Neuron (in vitro differentiated cells): Measurements from ENCODE around the gene PRDM10.
"Not testable (repeated sequence)": the region's sequence is repeated elsewhere in the genome, so short reads cannot be mapped to it uniquely, and the experiment has no call there.

Source experiments
- H2AFZ ChIP-seq: one replicate; pipeline ENCODE4 v1.6.1; 2013; ENCODE audit warnings: low read depth, mild to moderate bottlenecking, inconsistent platforms, low read length, moderate library complexity
- H3K27me3 ChIP-seq: one replicate; pipeline ENCODE4 v1.6.1; 2013; ENCODE audit warnings: low read length; ENCODE audit not compliant: insufficient read depth
- H3K36me3 ChIP-seq: one replicate; pipeline ENCODE4 v1.6.1; 2013; ENCODE audit warnings: low read length; ENCODE audit not compliant: insufficient read depth
- H3K4me1 ChIP-seq: one replicate; pipeline ENCODE4 v1.6.1; 2013; ENCODE audit warnings: low read length; ENCODE audit not compliant: insufficient read depth
- H3K4me3 ChIP-seq: 2 replicates; pipeline ENCODE4 v1.5.1; 2013; ENCODE audit warnings: mild to moderate bottlenecking, low read length, moderate library complexity
- H3K9me3 ChIP-seq: one replicate; pipeline ENCODE4 v1.6.1; 2013; ENCODE audit warnings: low read length

The PRDM10 gene

GRCh38 chr11:129967996-129968395 lies 34.6 kb downstream of the PRDM10 start:
- Histone ChIP-seq H3K4me1 (peaks cover 9% of the 10 kb centered on the region), H3K36me3 (no peaks in the 10 kb centered on the region), H3K27me3 (no peaks in the 10 kb centered on the region), H2AFZ (no peak overlapping the region), H3K9me3 (no peaks in the 10 kb centered on the region), H3K4me3 (no peak overlapping the region)

- no peaks in the 10 kb centered on the region for H3K9me3 ChIP-seq
- no peak overlapping the region for H2AFZ ChIP-seq
- no peaks in the 10 kb centered on the region for H3K4me1 ChIP-seq
- H3K27me3 ChIP-seq, result no peaks in the 10 kb centered on the region
- H3K4me3 ChIP-seq, result no peak overlapping the region
- peaks cover 5% of the 10 kb centered on the region for H3K36me3 ChIP-seq
These were observed 37.4 kb downstream of the PRDM10 start for GRCh38 chr11:129965248-129965647.

GRCh38 chr11:129960216-129961214 lies 42.1 kb downstream of the PRDM10 start:
- Histone ChIP-seq H3K4me3 (no peak overlapping the region), H3K36me3 (peaks cover 16% of the 10 kb centered on the region), H3K27me3 (no peaks in the 10 kb centered on the region), H3K9me3 (peaks cover 2% of the 10 kb centered on the region), H3K4me1 (no peaks in the 10 kb centered on the region), H2AFZ (no peak overlapping the region)

GRCh38 chr11:129959687-129960086 lies 42.9 kb downstream of the PRDM10 start:
- H2AFZ ChIP-seq, result no peak overlapping the region
- H3K4me1 ChIP-seq, result no peaks in the 10 kb centered on the region
- peaks cover 2% of the 10 kb centered on the region for H3K9me3 ChIP-seq
- no peak overlapping the region for H3K4me3 ChIP-seq
- H3K27me3 ChIP-seq, result no peaks in the 10 kb centered on the region
- peaks cover 16% of the 10 kb centered on the region for H3K36me3 ChIP-seq

GRCh38 chr11:129955282-129955681 lies 47.4 kb downstream of the PRDM10 start:
- H3K27me3 ChIP-seq, result no peaks in the 10 kb centered on the region
- no peak overlapping the region for H3K4me3 ChIP-seq
- no peak overlapping the region for H2AFZ ChIP-seq
- H3K36me3 ChIP-seq, result peaks cover 12% of the 10 kb centered on the region
- peaks cover 5% of the 10 kb centered on the region for H3K4me1 ChIP-seq
- peaks cover 2% of the 10 kb centered on the region for H3K9me3 ChIP-seq

GRCh38 chr11:129954703-129955102 lies 47.9 kb downstream of the PRDM10 start:
- not testable (repeated sequence) for H3K4me3 ChIP-seq, H3K9me3 ChIP-seq, H3K4me1 ChIP-seq, H3K27me3 ChIP-seq, H2AFZ ChIP-seq
- peaks cover 12% of the 10 kb centered on the region for H3K36me3 ChIP-seq

GRCh38 chr11:129951866-129952262 lies 50.8 kb downstream of the PRDM10 start:
- H3K27me3 ChIP-seq, result no peaks in the 10 kb centered on the region
- H2AFZ ChIP-seq, result no peak overlapping the region
- peaks cover 7% of the 10 kb centered on the region for H3K36me3 ChIP-seq
- no peak overlapping the region for H3K4me3 ChIP-seq
- no peaks in the 10 kb centered on the region for H3K9me3 ChIP-seq
- peaks cover 10% of the 10 kb centered on the region for H3K4me1 ChIP-seq

- no peaks in the 10 kb centered on the region for H3K9me3 ChIP-seq
- H3K27me3 ChIP-seq, result no peaks in the 10 kb centered on the region
- no peak overlapping the region for H3K4me3 ChIP-seq
- no peak overlapping the region for H2AFZ ChIP-seq
- peaks cover 12% of the 10 kb centered on the region for H3K36me3 ChIP-seq
- peaks cover 10% of the 10 kb centered on the region for H3K4me1 ChIP-seq
These were observed 51.3 kb downstream of the PRDM10 start for GRCh38 chr11:129951201-129951865.

- no peaks in the 10 kb centered on the region for H3K27me3 ChIP-seq
- H3K4me1 ChIP-seq, result peaks cover 10% of the 10 kb centered on the region
- H3K4me3 ChIP-seq, result no peak overlapping the region
- no peaks in the 10 kb centered on the region for H3K9me3 ChIP-seq
- peaks cover 11% of the 10 kb centered on the region for H3K36me3 ChIP-seq
- no peak overlapping the region for H2AFZ ChIP-seq
These were observed 52.2 kb downstream of the PRDM10 start for GRCh38 chr11:129950101-129951091.

- Histone ChIP-seq H3K4me3 (no peak overlapping the region), H3K27me3 (no peaks in the 10 kb centered on the region), H3K9me3 (peaks cover 4% of the 10 kb centered on the region), H2AFZ (no peak overlapping the region), H3K4me1 (peaks cover 10% of the 10 kb centered on the region), H3K36me3 (peaks cover 16% of the 10 kb centered on the region)
These were observed 53.6 kb downstream of the PRDM10 start for GRCh38 chr11:129948926-129949466.

- Histone ChIP-seq H3K36me3 (peaks cover 16% of the 10 kb centered on the region), H3K4me1 (peaks cover 10% of the 10 kb centered on the region), H3K9me3 (peaks cover 4% of the 10 kb centered on the region), H2AFZ (no peak overlapping the region), H3K27me3 (no peaks in the 10 kb centered on the region), H3K4me3 (no peak overlapping the region)
These were observed 55.2 kb downstream of the PRDM10 start for GRCh38 chr11:129947474-129947873.

GRCh38 chr11:129946965-129947364 lies 55.7 kb downstream of the PRDM10 start:
- Histone ChIP-seq H3K36me3 (peaks cover 16% of the 10 kb centered on the region), H3K9me3 (peaks cover 4% of the 10 kb centered on the region)

More at GRCh38 chr11:129946965-129947364, 55.7 kb downstream of the PRDM10 start:
- peaks cover 10% of the 10 kb centered on the region for H3K4me1 ChIP-seq
- no peak overlapping the region for H3K4me3 ChIP-seq
- H3K27me3 ChIP-seq, result no peaks in the 10 kb centered on the region
- no peak overlapping the region for H2AFZ ChIP-seq
